WTC11 (cell line): Measurements from ENCODE around the gene NDUFAF8. TPM values are rescaled to one million over a fixed set of nuclear protein-coding genes. Genes with fewer than 3 reads are reported as not detected.
A peak's percentile ranks its signal among the peaks of the same experiment; 100 is the strongest.

Experiments used
- ATAC-seq: fragments of 200-7000 bp; cut with Tn5 transposase; 2 replicates; pipeline ENCODE4 v1.10.0; 2021; ENCODE audit warnings: mild to moderate bottlenecking, moderate library complexity
- CTCF ChIA-PET: fragments of 300-600 bp; sonication (Branson Sonifier 250); formaldehyde crosslinking; loops from one replicate; lab custom pipeline; 2021; ENCODE audit warnings: antibody characterized with exemption; lab: Charles Lee
- POLR2A ChIA-PET: fragments of 350-600 bp; sonication (Branson Sonifier 250); formaldehyde crosslinking; loops from one replicate; lab custom pipeline; 2021; ENCODE audit warnings: antibody characterized with exemption; lab: Charles Lee
- DNase-seq: peaks from one replicate; pipeline ENCODE4 v3.0.0; 2021; ENCODE audit warnings: low spot score
- H3K27ac Mint-ChIP-seq: 2 replicates; pipeline ENCODE4 v1.8.0; 2021; ENCODE audit warnings: mixed read lengths
- H3K27me3 Mint-ChIP-seq: 2 replicates; pipeline ENCODE4 v1.8.0; 2021; ENCODE audit warnings: low read depth, mild to moderate bottlenecking, moderate library complexity, mixed read lengths
- H3K36me3 Mint-ChIP-seq: 2 replicates; pipeline ENCODE4 v1.8.0; 2021; ENCODE audit warnings: mixed read lengths
- H3K4me1 Mint-ChIP-seq: 2 replicates; pipeline ENCODE4 v1.8.0; 2022; ENCODE audit warnings: mixed read lengths
- H3K4me3 Mint-ChIP-seq: 2 replicates; pipeline ENCODE4 v1.8.0; 2021; ENCODE audit warnings: mild to moderate bottlenecking, moderate library complexity, mixed read lengths
- H3K9me3 Mint-ChIP-seq: 2 replicates; pipeline ENCODE4 v1.8.0; 2021; ENCODE audit warnings: mixed read lengths
- FOXP1 ChIP-seq: sonication (generic); formaldehyde crosslinking; IDR thresholded peaks from 2 replicates; pipeline ENCODE4 v1.8.0; 2022; ENCODE audit warnings: missing genetic modification reagents, mild to moderate bottlenecking, moderate library complexity, borderline replicate concordance
- GABPB1 ChIP-seq: sonication (generic); formaldehyde crosslinking; IDR thresholded peaks from 2 replicates; pipeline ENCODE4 v1.8.1; 2023; ENCODE audit warnings: mild to moderate bottlenecking, missing genetic modification reagents
- MXD4 ChIP-seq: fragments of 250-450 bp; sonication (Bioruptor Pico); IDR thresholded peaks from 2 replicates; pipeline ENCODE4 v1.8.0; 2021; ENCODE audit warnings: mild to moderate bottlenecking, moderate library complexity, borderline replicate concordance
- NFE2L1 ChIP-seq: sonication (generic); formaldehyde crosslinking; IDR thresholded peaks from 2 replicates; pipeline ENCODE4 v1.8.1; 2023; ENCODE audit warnings: missing genetic modification reagents
- OVOL2 ChIP-seq: fragments of 250-450 bp; sonication (Bioruptor Pico); IDR thresholded peaks from 2 replicates; pipeline ENCODE4 v1.9.0; 2021; ENCODE audit warnings: mild to moderate bottlenecking, borderline replicate concordance
- SOX15 ChIP-seq: fragments of 250-450 bp; sonication (Bioruptor Pico); IDR thresholded peaks from 2 replicates; pipeline ENCODE4 v1.9.0; 2021; ENCODE audit warnings: mild to moderate bottlenecking
- TEAD4 ChIP-seq: sonication (generic); formaldehyde crosslinking; IDR thresholded peaks from 2 replicates; pipeline ENCODE4 v1.8.0; 2022; ENCODE audit warnings: mild to moderate bottlenecking, missing genetic modification reagents
- total RNA-seq: library from RNA; stranded (reverse); gene quantifications from 3 replicates; pipeline ENCODE4 v1.2.3, GENCODE V29; 2021
- TF ChIP-seq, protein P1 (sequence below): fragments of 250-450 bp; sonication (Bioruptor Pico); conservative IDR thresholded peaks from 2 replicates; pipeline ENCODE4 v1.9.0; 2021; ENCODE audit warnings: mild to moderate bottlenecking
- TF ChIP-seq, protein P2 (sequence below): sonication (generic); formaldehyde crosslinking; IDR thresholded peaks from 2 replicates; pipeline ENCODE4 v1.8.1; 2022; ENCODE audit warnings: low read depth, mild to moderate bottlenecking, moderate library complexity, missing genetic modification reagents, borderline replicate concordance
- TF ChIP-seq, protein P3 (sequence below): sonication (generic); formaldehyde crosslinking; IDR thresholded peaks from 2 replicates; pipeline ENCODE4 v1.8.1; 2023; ENCODE audit warnings: mild to moderate bottlenecking, moderate library complexity, missing genetic modification reagents
- TF ChIP-seq, protein P4 (sequence below): fragments of 200-600 bp; IDR thresholded peaks from 2 replicates; pipeline ENCODE4 v1.8.0; 2022; ENCODE audit warnings: antibody characterized with exemption
- TF ChIP-seq, protein P5 (sequence below): sonication (generic); formaldehyde crosslinking; IDR thresholded peaks from 2 replicates; pipeline ENCODE4 v1.8.1; 2022; ENCODE audit warnings: missing genetic modification reagents, borderline replicate concordance
- TF ChIP-seq, protein P6 (sequence below): sonication (generic); formaldehyde crosslinking; IDR thresholded peaks from 2 replicates; pipeline ENCODE4 v1.8.1; 2023; ENCODE audit warnings: mild to moderate bottlenecking, missing genetic modification reagents

NDUFAF8 gene
- total RNA-seq, 1 experiment from 2014 or later: 73.0 TPM

DNA sequence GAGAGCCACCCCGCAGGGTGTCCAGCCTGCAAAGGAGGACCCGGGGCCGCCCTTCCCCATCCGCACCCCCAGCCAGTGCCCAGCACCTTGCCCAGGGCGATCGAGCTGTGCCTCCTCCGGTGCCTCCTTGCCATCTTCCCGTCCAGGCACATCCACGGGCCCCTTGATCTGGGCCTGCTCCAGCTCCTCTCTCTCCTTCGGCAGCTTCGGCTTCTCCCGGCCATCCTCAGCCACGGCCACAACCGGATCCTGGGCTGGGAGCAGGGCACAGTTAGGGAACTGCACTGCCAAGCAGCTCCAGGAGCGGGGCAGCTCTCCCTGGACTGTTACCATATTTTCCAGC, 13.8 kb downstream of the NDUFAF8 start:
- ATAC-seq (no peak), DNase-seq (no peak)
- no peak for TF ChIP-seq SOX15 (CRISPR knock-in tag)
- TF ChIP-seq OVOL2 (CRISPR knock-in tag): no peak
- TF ChIP-seq, protein P1, sequence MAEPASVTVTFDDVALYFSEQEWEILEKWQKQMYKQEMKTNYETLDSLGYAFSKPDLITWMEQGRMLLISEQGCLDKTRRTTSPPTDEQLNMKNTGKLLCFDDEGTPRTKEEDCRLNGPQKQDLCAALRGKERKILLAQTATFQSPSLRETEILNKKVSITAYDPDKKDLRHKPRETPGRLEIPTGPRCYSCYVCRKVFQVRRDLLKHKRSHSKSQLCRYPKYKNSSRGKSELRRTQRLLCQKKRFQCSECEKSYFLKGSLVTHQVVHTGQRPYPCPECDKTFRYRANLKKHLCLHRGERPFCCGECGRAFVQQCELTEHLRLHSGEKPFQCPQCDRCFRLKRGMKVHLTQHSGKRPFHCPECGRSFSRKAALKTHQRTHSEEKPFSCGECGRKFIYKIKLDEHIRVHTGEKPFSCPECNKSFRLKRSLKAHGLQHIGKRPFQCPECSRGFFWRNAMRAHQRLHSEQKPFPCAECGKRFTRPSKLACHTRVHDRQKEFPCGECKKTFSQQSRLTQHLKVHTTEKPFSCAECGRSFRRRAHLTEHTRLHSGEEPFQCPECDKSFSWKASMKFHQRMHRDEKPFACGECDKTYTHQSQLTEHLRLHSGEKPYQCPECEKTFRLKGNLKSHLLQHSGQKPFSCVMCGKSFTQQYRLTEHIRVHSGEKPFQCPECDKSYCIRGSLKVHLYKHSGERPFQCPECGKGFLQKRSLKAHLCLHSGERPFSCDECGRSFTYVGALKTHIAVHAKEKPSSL (CRISPR knock-in tag): no peak
- TF ChIP-seq TEAD4 (CRISPR knock-in tag): no peak
- TF ChIP-seq, protein P2, sequence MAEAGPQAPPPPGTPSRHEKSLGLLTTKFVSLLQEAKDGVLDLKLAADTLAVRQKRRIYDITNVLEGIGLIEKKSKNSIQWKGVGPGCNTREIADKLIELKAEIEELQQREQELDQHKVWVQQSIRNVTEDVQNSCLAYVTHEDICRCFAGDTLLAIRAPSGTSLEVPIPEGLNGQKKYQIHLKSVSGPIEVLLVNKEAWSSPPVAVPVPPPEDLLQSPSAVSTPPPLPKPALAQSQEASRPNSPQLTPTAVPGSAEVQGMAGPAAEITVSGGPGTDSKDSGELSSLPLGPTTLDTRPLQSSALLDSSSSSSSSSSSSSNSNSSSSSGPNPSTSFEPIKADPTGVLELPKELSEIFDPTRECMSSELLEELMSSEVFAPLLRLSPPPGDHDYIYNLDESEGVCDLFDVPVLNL (CRISPR knock-in tag): no peak
- peak overlapping the region; percentile 77; the same call in 1 of the 2 replicates for H3K27ac Mint-ChIP-seq
- H3K9me3 Mint-ChIP-seq: no peaks in the 10 kb centered on the region; the same call in 1 of the 2 replicates
- ChIA-PET POLR2A (no interaction called here), CTCF (interaction anchor here (0.7 to 3.0 kb wide), 10 partner anchors 10 to 300 kb away, joined by 3 to 17 read pairs (median 4); partner anchors contain the start of genes CEP131 and FAAP100)
- no peak overlapping the region for H3K4me3 Mint-ChIP-seq
- peaks cover 24% of the 10 kb centered on the region for H3K4me1 Mint-ChIP-seq
- no peaks in the 10 kb centered on the region for H3K27me3 Mint-ChIP-seq
- H3K36me3 Mint-ChIP-seq: 0 out of 2 replicates have a peak, but pooled peaks cover 6% of the 10 kb centered on the region

DNA sequence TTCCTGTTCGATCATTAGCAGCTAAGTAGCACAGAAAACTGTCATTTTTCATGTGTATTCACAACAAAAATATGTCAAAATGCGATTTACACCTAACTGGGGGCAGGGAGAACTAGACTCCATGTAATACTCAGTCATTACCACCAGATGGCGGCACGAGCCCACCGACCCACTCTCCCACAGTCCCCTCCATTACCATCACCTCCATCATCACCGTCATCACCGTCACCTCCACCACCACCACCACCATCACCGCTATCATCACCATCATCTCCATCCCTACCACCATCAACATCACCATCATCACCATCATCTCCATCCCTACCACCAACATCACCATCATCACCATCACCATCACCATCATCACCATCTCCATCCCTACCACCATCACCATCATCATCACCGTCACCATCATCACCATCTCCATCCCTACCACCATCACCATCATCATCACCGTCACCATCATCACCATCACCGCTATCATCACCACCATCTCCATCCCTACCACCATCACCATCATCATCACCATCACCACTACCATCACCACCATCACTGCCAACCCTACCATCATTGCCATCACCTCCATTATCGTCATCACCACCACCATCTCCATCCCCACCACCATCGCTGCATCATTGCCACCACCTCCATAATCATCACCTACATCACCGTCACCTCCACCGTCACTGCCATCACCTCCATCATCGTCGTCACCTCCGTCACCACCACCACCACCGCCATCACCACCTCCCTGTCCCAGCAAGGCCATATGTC, 14.4 kb downstream of the NDUFAF8 start:
- TF ChIP-seq, protein P3, sequence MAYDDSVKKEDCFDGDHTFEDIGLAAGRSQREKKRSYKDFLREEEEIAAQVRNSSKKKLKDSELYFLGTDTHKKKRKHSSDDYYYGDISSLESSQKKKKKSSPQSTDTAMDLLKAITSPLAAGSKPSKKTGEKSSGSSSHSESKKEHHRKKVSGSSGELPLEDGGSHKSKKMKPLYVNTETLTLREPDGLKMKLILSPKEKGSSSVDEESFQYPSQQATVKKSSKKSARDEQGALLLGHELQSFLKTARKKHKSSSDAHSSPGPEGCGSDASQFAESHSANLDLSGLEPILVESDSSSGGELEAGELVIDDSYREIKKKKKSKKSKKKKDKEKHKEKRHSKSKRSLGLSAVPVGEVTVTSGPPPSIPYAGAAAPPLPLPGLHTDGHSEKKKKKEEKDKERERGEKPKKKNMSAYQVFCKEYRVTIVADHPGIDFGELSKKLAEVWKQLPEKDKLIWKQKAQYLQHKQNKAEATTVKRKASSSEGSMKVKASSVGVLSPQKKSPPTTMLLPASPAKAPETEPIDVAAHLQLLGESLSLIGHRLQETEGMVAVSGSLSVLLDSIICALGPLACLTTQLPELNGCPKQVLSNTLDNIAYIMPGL: no peak
- TF ChIP-seq FOXP1 (CRISPR knock-in tag) (peak; percentile 43; the same call in 1 of the 2 replicates), MXD4 (no peak), NFE2L1 (CRISPR knock-in tag) (peak; percentile 78), GABPB1 (CRISPR knock-in tag) (0 out of 2 replicates have a peak, but pooled peaks have one; percentile 18)
- TF ChIP-seq, protein P4, sequence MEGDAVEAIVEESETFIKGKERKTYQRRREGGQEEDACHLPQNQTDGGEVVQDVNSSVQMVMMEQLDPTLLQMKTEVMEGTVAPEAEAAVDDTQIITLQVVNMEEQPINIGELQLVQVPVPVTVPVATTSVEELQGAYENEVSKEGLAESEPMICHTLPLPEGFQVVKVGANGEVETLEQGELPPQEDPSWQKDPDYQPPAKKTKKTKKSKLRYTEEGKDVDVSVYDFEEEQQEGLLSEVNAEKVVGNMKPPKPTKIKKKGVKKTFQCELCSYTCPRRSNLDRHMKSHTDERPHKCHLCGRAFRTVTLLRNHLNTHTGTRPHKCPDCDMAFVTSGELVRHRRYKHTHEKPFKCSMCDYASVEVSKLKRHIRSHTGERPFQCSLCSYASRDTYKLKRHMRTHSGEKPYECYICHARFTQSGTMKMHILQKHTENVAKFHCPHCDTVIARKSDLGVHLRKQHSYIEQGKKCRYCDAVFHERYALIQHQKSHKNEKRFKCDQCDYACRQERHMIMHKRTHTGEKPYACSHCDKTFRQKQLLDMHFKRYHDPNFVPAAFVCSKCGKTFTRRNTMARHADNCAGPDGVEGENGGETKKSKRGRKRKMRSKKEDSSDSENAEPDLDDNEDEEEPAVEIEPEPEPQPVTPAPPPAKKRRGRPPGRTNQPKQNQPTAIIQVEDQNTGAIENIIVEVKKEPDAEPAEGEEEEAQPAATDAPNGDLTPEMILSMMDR: peak; percentile 84
- TF ChIP-seq, protein P5, sequence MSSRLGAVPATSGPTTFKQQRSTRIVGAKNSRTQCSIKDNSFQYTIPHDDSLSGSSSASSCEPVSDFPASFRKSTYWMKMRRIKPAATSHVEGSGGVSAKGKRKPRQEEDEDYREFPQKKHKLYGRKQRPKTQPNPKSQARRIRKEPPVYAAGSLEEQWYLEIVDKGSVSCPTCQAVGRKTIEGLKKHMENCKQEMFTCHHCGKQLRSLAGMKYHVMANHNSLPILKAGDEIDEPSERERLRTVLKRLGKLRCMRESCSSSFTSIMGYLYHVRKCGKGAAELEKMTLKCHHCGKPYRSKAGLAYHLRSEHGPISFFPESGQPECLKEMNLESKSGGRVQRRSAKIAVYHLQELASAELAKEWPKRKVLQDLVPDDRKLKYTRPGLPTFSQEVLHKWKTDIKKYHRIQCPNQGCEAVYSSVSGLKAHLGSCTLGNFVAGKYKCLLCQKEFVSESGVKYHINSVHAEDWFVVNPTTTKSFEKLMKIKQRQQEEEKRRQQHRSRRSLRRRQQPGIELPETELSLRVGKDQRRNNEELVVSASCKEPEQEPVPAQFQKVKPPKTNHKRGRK (CRISPR knock-in tag): no peak
- TF ChIP-seq, protein P6, sequence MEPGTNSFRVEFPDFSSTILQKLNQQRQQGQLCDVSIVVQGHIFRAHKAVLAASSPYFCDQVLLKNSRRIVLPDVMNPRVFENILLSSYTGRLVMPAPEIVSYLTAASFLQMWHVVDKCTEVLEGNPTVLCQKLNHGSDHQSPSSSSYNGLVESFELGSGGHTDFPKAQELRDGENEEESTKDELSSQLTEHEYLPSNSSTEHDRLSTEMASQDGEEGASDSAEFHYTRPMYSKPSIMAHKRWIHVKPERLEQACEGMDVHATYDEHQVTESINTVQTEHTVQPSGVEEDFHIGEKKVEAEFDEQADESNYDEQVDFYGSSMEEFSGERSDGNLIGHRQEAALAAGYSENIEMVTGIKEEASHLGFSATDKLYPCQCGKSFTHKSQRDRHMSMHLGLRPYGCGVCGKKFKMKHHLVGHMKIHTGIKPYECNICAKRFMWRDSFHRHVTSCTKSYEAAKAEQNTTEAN (CRISPR knock-in tag): no peak
- CTCF ChIA-PET: interaction anchor here (0.7 to 3.0 kb wide), 9 partner anchors 10 to 299 kb away, joined by 3 to 17 read pairs (median 3); partner anchors contain the start of genes CEP131 and FAAP100
- H3K4me1 Mint-ChIP-seq: peaks cover 24% of the 10 kb centered on the region
- 0 out of 2 replicates have a peak, but pooled peaks cover 6% of the 10 kb centered on the region for H3K36me3 Mint-ChIP-seq
- H3K27me3 Mint-ChIP-seq: no peaks in the 10 kb centered on the region
- H3K27ac Mint-ChIP-seq: peak overlapping the region; percentile 77; the same call in 1 of the 2 replicates
- no peaks in the 10 kb centered on the region; the same call in 1 of the 2 replicates for H3K9me3 Mint-ChIP-seq
- ATAC-seq (peak; percentile 29; the same call in 1 of the 2 replicates), DNase-seq (peak; percentile 57)
- POLR2A ChIA-PET: no interaction called here
- H3K4me3 Mint-ChIP-seq: no peak overlapping the region
